IPS DF 4.7 (cell line): ENCODE measurements around the gene RNF220.

Experiments used
- DNase-seq: peaks from one replicate; pipeline ENCODE4 v3.0.0-alpha.2; 2013; ENCODE audit warnings: low spot score; ENCODE audit errors: extremely low read depth

The RNF220 gene

GRCh38 chr1:44631647-44632539, 226.8 kb downstream of the RNF220 start:
- DNase-seq, result no peak

GRCh38 chr1:44632598-44632997, 227.5 kb downstream of the RNF220 start:
- no peak for DNase-seq

GRCh38 chr1:44634606-44635189, 229.6 kb downstream of the RNF220 start:
- no peak for DNase-seq

- DNase-seq, result no peak
Observed at GRCh38 chr1:44635439-44635838, 230.4 kb downstream of the RNF220 start.

- no peak for DNase-seq
Observed at GRCh38 chr1:44636083-44636687, 231.1 kb downstream of the RNF220 start.

- no peak for DNase-seq
Observed at GRCh38 chr1:44636688-44637598, 231.9 kb downstream of the RNF220 start.

GRCh38 chr1:44637702-44638411, 232.8 kb downstream of the RNF220 start:
- DNase-seq, result no peak

GRCh38 chr1:44640200-44640853, 235.3 kb downstream of the RNF220 start:
- no peak for DNase-seq

GRCh38 chr1:44641126-44642102, 236.4 kb downstream of the RNF220 start:
- DNase-seq, result no peak

- DNase-seq, result no peak
Observed at GRCh38 chr1:44642255-44642654, 237.2 kb downstream of the RNF220 start.

GRCh38 chr1:44642925-44643324, 237.9 kb downstream of the RNF220 start:
- no peak for DNase-seq

- DNase-seq, result no peak
Observed at GRCh38 chr1:44643721-44644334, 238.8 kb downstream of the RNF220 start.

- DNase-seq, result no peak
Observed at GRCh38 chr1:44644806-44645205, 239.8 kb downstream of the RNF220 start.

GRCh38 chr1:44645476-44646244, 240.6 kb downstream of the RNF220 start:
- DNase-seq, result no peak

GRCh38 chr1:44646261-44647110, 241.4 kb downstream of the RNF220 start:
- no peak for DNase-seq

GRCh38 chr1:44647896-44648295, 242.8 kb downstream of the RNF220 start:
- no peak for DNase-seq
